ENCODE measurements around the gene REEP1. TPM values are rescaled to one million over a fixed set of nuclear protein-coding genes. Genes with fewer than 3 reads are reported as not detected.

Gene REEP1
- total and polyA plus RNA-seq, 9 of the 15 experiments (the other 6 are each of a cell fraction or from before 2014, with no cell fraction given) = 0.11 to 0.67 (median 0.13) TPM

GRCh38 chr2:86195055-86195807 is 142.2 kb downstream of the REEP1 start, which contains the start of gene IMMT (continued):
- TF ChIP-seq IRF9 (tag; IDR thresholded peaks at IDR 0.05) (no peak), SPI1 (IDR thresholded peaks at IDR 0.05; ENCODE audit: borderline replicate concordance, low read depth, low read length) (no peak), SNIP1 (IDR thresholded peaks at IDR 0.05; ENCODE audit: low read depth) (peak; percentile 80; the same call in 1 of the 2 replicates), CHCHD3 (CRISPR knock-in tag; IDR thresholded peaks at IDR 0.05) (no peak), ZNF717 (CRISPR knock-in tag; IDR thresholded peaks at IDR 0.05) (no peak), ETS1 (conservative IDR thresholded peaks at IDR 0.05; ENCODE audit: control insufficient read depth, low read depth, low read length) (no peak; the same call in 1 of the 2 replicates), PTBP1 (IDR thresholded peaks at IDR 0.05; ENCODE audit: low read depth, low read length) (no peak), YBX1 (IDR thresholded peaks at IDR 0.05) (no peak), EP400 (IDR thresholded peaks at IDR 0.05) (peak; percentile 98), ZNF592 (IDR thresholded peaks at IDR 0.05) (peak; percentile 40; the same call in 1 of the 2 replicates), ZNF668 (CRISPR knock-in tag; IDR thresholded peaks at IDR 0.05) (peak; percentile 25; the same call in 1 of the 2 replicates), NFRKB (IDR thresholded peaks at IDR 0.05; ENCODE audit: low read depth) (peak; percentile 45; the same call in 1 of the 2 replicates), ZNF224 (CRISPR knock-in tag; IDR thresholded peaks at IDR 0.05) (no peak), GTF3C2 (IDR thresholded peaks at IDR 0.05; ENCODE audit: borderline replicate concordance, extremely low read depth, insufficient read length) (no peak), LEF1 (IDR thresholded peaks at IDR 0.05) (no peak), NFE2 (IDR thresholded peaks at IDR 0.05; ENCODE audit: low read depth) (peak; percentile 81), ZNF184 (CRISPR knock-in tag; IDR thresholded peaks at IDR 0.05) (no peak), HDGF (IDR thresholded peaks at IDR 0.05) (no peak), PURB (CRISPR knock-in tag; IDR thresholded peaks at IDR 0.05; ENCODE audit: low read depth) (no peak), SMARCB1 (IDR thresholded peaks at IDR 0.05; ENCODE audit: insufficient read length, low read depth) (no peak), NCOA4 (IDR thresholded peaks at IDR 0.05; ENCODE audit: partially characterized antibody) (no peak)
